Adipocyte (in vitro differentiated cells): ENCODE measurements around the gene HCN2.
A peak's percentile ranks its signal among the peaks of the same experiment; 100 is the strongest.

Experiments
- DNase-seq: peaks from one replicate; pipeline ENCODE4 v3.0.0-alpha.2; 2015; ENCODE audit warnings: low read depth
- H3K27me3 ChIP-seq: replicated peaks from 2 replicates; pipeline ENCODE4 v1.7.0; 2013; ENCODE audit warnings: mild to moderate bottlenecking, low read length, moderate library complexity; ENCODE audit not compliant: control insufficient read depth, insufficient read depth
- H3K36me3 ChIP-seq: 2 replicates; pipeline ENCODE4 v1.7.0; 2013; ENCODE audit warnings: low read length, mild to moderate bottlenecking, moderate library complexity; ENCODE audit not compliant: control insufficient read depth, insufficient read depth, severe bottlenecking
- H3K4me1 ChIP-seq: 2 replicates; pipeline ENCODE4 v1.7.0; 2013; ENCODE audit warnings: mild to moderate bottlenecking, low read length, moderate library complexity; ENCODE audit not compliant: control insufficient read depth, insufficient read depth
- H3K4me3 ChIP-seq: 2 replicates; pipeline ENCODE4 v1.7.0; 2013; ENCODE audit warnings: mild to moderate bottlenecking, low read length, moderate library complexity
- H3K9ac ChIP-seq: 2 replicates; pipeline ENCODE4 v1.7.0; 2013; ENCODE audit warnings: mild to moderate bottlenecking, low read length, moderate library complexity
- H3K9me3 ChIP-seq: 2 replicates; pipeline ENCODE4 v1.7.0; 2013; ENCODE audit warnings: mild to moderate bottlenecking, low read length, moderate library complexity; ENCODE audit not compliant: control insufficient read depth

HCN2 gene

GRCh38 chr19:572743-573518 is 16.8 kb upstream of the HCN2 start:
- peak; percentile 80 for DNase-seq
- peak overlapping the region; percentile 95 for H3K9ac ChIP-seq
- H3K4me3 ChIP-seq, result peak overlapping the region; percentile 95
- H3K27me3 ChIP-seq, result no peaks in the 10 kb centered on the region
- no peaks in the 10 kb centered on the region for H3K9me3 ChIP-seq
- peaks cover 36% of the 10 kb centered on the region for H3K4me1 ChIP-seq
- H3K36me3 ChIP-seq, result no peaks in the 10 kb centered on the region

DNA sequence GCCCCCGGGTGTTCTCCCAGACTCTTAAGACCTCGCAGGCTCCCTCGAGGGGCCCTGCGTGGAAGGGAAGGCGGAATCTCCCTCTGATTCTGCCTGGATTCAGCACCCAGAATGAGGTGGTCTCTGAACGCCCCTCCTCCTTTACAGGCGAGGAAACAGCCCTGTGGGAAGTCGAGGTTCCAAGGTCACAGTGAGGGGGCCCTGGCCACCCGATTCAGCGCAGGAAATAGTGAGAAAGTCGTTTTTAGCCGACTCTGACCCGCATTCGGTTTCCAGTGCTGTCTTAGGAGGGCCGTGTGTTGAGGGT is 16.2 kb upstream of the HCN2 start:
- peaks cover 36% of the 10 kb centered on the region for H3K4me1 ChIP-seq
- peak overlapping the region; percentile 95 for H3K9ac ChIP-seq
- no peaks in the 10 kb centered on the region for H3K27me3 ChIP-seq
- no peaks in the 10 kb centered on the region for H3K36me3 ChIP-seq
- no peak for DNase-seq
- H3K4me3 ChIP-seq, result peak overlapping the region; percentile 95
- H3K9me3 ChIP-seq, result no peaks in the 10 kb centered on the region

DNA sequence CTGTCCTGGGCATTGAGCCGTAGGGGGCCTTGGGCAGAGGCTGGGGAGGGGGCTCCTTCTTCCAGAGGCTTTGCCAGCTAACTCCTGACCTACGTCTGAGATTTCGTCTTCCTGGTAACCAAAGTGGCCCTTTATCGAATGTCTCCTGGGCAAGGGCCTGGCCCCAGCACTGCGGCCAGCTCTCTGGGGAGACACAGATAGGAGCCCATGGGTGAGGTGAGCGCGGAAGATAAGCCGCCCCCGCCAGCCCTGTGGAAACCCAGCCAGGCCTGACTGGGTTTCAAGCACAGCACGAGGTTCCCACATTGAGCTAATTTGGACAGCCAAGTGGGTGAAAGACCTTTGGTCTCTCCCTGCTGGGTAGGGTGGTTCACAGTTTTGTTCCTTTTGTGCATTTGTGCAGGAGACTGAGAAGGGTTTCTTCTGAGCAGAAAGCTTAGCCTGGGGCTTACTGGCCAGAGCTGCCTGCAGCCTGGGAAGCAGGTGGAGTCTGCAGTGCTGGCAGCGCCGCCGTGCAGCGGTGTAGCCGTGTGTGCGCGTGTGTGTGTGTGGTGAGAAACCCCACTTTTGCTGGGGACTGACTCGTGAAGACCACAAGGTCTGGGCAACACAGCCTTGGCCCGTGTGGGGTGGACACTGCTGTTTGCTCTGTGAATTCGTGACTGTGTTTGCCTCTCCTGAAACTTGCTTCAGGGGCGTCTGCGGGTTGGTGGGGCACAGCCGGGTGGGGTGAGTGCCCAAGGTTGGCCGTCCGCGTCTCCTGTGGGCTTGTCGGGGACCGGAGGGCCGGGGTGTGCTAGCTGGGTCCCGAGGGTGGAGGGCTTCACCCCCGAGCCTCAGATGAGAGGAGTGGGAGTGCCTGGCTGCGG is 14.8 kb upstream of the HCN2 start:
- H3K9ac ChIP-seq, result peak overlapping the region; percentile 86
- H3K4me3 ChIP-seq, result peak overlapping the region; percentile 85
- no peaks in the 10 kb centered on the region for H3K9me3 ChIP-seq
- peaks cover 5% of the 10 kb centered on the region for H3K36me3 ChIP-seq
- H3K27me3 ChIP-seq, result no peaks in the 10 kb centered on the region
- H3K4me1 ChIP-seq, result peaks cover 36% of the 10 kb centered on the region
- peak; percentile 52 for DNase-seq

DNA sequence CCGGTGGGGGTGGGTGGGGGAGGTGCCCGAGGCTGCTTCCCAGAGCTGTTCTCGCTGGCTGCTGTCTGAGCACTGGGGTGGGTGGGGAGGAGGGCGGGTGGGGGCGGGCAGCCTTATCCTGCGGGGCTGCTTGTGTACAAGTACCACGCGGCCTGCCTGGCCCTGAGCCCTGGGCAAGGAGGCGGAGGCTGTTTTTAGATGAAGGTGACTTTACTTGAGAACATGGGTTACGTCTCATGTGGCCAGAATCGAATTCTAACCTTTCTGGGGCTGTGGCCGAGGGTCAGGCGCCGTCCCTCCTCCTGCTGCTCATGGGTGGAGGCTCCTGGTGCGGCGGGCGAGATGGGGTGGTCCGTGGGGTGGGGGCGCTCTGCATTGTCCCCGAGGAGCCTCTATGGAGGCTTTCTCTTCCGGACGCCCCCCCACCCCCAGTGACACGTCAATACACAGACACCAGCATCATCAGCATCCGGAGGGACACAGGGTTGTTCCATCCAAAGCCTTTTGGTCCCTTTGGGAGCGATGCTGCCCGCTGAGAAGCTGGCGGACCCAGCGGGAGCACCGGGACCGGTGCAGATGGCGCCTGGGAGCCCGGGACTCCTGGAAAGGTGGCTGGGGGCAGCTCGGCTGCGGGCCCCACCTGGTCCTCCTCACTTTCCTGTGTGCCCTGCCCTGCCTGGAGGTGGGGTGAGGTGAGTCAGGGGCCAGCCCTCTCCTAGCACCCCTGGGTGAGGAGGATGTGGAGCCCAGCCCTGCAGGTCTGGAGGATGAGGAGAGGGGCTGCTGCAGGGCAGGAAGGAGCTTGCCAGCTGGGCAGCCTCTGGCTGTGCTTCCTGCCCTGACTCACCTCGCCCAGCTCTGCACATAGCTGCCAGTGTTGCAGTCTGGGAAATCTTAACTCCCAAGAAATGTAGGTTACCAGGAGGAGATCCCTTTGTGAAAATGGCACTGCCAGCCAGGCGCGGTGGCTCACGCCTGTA is 13.9 kb upstream of the HCN2 start:
- Histone ChIP-seq H3K9me3 (no peaks in the 10 kb centered on the region), H3K9ac (peak overlapping the region; percentile 86), H3K4me3 (peak overlapping the region; percentile 85), H3K4me1 (peaks cover 36% of the 10 kb centered on the region), H3K27me3 (no peaks in the 10 kb centered on the region), H3K36me3 (peaks cover 13% of the 10 kb centered on the region)
- peak; percentile 54 for DNase-seq

DNA sequence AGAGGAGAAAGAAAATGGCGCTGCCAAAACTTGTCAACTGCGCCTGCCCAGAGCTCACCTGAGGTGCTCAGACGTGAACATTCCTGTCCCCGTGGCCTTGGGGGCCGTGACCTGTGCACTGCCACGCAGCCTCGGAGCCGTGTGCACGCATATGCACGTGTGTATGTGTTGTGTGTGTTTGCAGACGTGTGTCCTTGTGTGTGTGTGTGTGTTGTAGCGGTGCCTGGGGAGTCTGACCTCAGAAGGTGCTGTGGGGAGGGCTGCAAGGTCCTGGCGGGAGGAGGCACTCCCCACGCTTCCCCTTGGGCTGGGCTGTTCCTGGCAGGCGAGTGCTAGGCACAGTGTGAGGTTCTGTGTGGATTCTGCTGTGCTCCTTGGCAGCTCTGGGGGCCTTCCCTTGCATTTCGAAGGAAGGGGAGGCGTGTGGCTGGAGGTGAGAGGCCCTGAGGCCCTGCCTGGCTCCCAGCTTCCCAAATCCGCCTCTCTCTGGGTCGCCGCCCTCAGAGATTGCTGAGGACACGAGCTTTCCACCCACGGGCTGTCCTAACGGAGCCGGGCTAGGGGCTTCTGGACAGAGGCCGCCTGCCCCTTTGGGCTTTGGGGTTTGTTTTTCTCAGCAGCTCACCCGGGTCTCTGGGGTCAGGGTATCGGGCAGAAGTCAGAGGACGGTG is 12.8 kb upstream of the HCN2 start:
- Histone ChIP-seq H3K9ac (no peak overlapping the region), H3K9me3 (no peaks in the 10 kb centered on the region), H3K4me3 (no peak overlapping the region), H3K27me3 (no peaks in the 10 kb centered on the region), H3K36me3 (peaks cover 21% of the 10 kb centered on the region), H3K4me1 (peaks cover 26% of the 10 kb centered on the region)
- no peak for DNase-seq

GRCh38 chr19:577439-578392 is 12.0 kb upstream of the HCN2 start:
- no peak for DNase-seq
- H3K27me3 ChIP-seq, result no peaks in the 10 kb centered on the region
- H3K9me3 ChIP-seq, result no peaks in the 10 kb centered on the region
- no peak overlapping the region for H3K9ac ChIP-seq
- H3K36me3 ChIP-seq, result peaks cover 26% of the 10 kb centered on the region
- H3K4me1 ChIP-seq, result peaks cover 28% of the 10 kb centered on the region
- H3K4me3 ChIP-seq, result no peak overlapping the region

GRCh38 chr19:579111-579841 is 10.4 kb upstream of the HCN2 start:
- Histone ChIP-seq H3K36me3 (peaks cover 36% of the 10 kb centered on the region), H3K9ac (no peak overlapping the region)

DNA sequence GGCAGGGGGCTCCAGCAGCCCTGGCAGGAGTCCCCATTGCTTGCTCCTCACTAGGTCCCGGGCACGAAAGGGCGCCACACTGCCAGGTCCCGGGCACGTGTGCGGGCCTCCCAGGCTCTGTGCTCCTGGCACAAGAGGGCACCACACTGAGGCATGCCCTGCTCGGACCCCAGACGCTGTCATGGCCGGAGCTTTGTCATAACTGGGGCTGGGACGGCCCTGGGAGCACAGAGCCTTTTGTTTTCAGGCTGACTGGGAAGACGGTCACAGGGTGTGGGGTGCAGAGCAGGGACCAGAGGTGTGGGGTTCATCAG is 9.9 kb upstream of the HCN2 start:
- H3K4me1 ChIP-seq, result peaks cover 36% of the 10 kb centered on the region
- no peaks in the 10 kb centered on the region for H3K9me3 ChIP-seq
- H3K4me3 ChIP-seq, result no peak overlapping the region
- H3K27me3 ChIP-seq, result no peaks in the 10 kb centered on the region
- H3K36me3 ChIP-seq, result peaks cover 36% of the 10 kb centered on the region
- H3K9ac ChIP-seq, result no peak overlapping the region
- DNase-seq, result no peak

More at GRCh38 chr19:579111-579841, 10.4 kb upstream of the HCN2 start:
- peaks cover 41% of the 10 kb centered on the region for H3K4me1 ChIP-seq
- H3K4me3 ChIP-seq, result no peak overlapping the region
- no peaks in the 10 kb centered on the region for H3K27me3 ChIP-seq
- H3K9me3 ChIP-seq, result no peaks in the 10 kb centered on the region
- no peak for DNase-seq

- H3K36me3 ChIP-seq, result peaks cover 36% of the 10 kb centered on the region
- no peaks in the 10 kb centered on the region for H3K9me3 ChIP-seq
- no peak overlapping the region for H3K4me3 ChIP-seq
- H3K4me1 ChIP-seq, result peaks cover 31% of the 10 kb centered on the region
- DNase-seq, result no peak
- no peaks in the 10 kb centered on the region for H3K27me3 ChIP-seq
- H3K9ac ChIP-seq, result no peak overlapping the region
These were observed 9.3 kb upstream of the HCN2 start for GRCh38 chr19:580274-580835.
